PC-9 (cell line): ENCODE measurements around the gene DEFB116. TPM values are rescaled to one million over a fixed set of nuclear protein-coding genes. Genes with fewer than 3 reads are reported as not detected.

Experiments
- BruUV-seq: library from RNA; stranded (reverse); fragments of 400-500 nt; replicated peaks from 2 replicates; lab custom pipeline; 2021; lab: Mats Ljungman, UMichigan
- CTCF ChIA-PET: fragments of 300-600 bp; sonication (Branson Sonifier 250); formaldehyde crosslinking; loops from one replicate; lab custom pipeline; 2022; ENCODE audit warnings: antibody characterized with exemption; lab: Charles Lee
- POLR2A ChIA-PET: fragments of 300-600 bp; sonication (Branson Sonifier 250); formaldehyde crosslinking; loops from one replicate; lab custom pipeline; 2022; ENCODE audit warnings: antibody characterized with exemption; ENCODE audit not compliant: unreplicated experiment; lab: Charles Lee
- DNase-seq, 2 experiments: peaks; one replicate each; pipeline versions ENCODE4 v3.0.0 to v3.0.0-alpha.2; 2015 to 2022; ENCODE audit warnings: mixed read lengths in 1 of 2
- H2AFZ ChIP-seq: fragments of 200-600 bp; sonication (generic); 2 replicates; pipeline ENCODE4 v1.8.1; 2017; ENCODE audit warnings: antibody characterized with exemption
- H3F3A ChIP-seq: fragments of 200-600 bp; sonication (generic); 2 replicates; pipeline ENCODE4 v1.8.1; 2017; ENCODE audit warnings: antibody characterized with exemption, mild to moderate bottlenecking, low read depth; ENCODE audit not compliant: insufficient read depth
- H3K27ac ChIP-seq: fragments of 200-600 bp; sonication (generic); 2 replicates; pipeline ENCODE4 v1.6.1; 2016; ENCODE audit warnings: mixed run types
- H3K27me3 ChIP-seq: fragments of 200-600 bp; sonication (generic); 2 replicates; pipeline ENCODE4 v1.6.1; 2016; ENCODE audit warnings: low read depth, mixed run types; ENCODE audit not compliant: insufficient read depth
- H3K36me3 ChIP-seq: fragments of 200-600 bp; sonication (generic); 2 replicates; pipeline ENCODE4 v1.6.1; 2016; ENCODE audit warnings: low read depth, mixed run types
- H3K4me1 ChIP-seq: fragments of 200-600 bp; sonication (generic); replicated peaks from 2 replicates; pipeline ENCODE4 v1.6.1; 2016; ENCODE audit warnings: mixed run types; ENCODE audit not compliant: insufficient read depth
- H3K4me2 ChIP-seq: fragments of 200-600 bp; sonication (generic); 2 replicates; pipeline ENCODE4 v1.6.1; 2017; ENCODE audit warnings: mixed run types
- H3K4me3 ChIP-seq: fragments of 200-600 bp; sonication (generic); 2 replicates; pipeline ENCODE4 v1.6.1; 2016; ENCODE audit warnings: mixed run types
- H3K79me2 ChIP-seq: fragments of 200-600 bp; sonication (generic); 2 replicates; pipeline ENCODE4 v1.6.1; 2017; ENCODE audit warnings: low read depth, mixed run types
- H3K9me2 ChIP-seq: fragments of 200-600 bp; sonication (generic); 2 replicates; pipeline ENCODE4 v1.8.1; 2017; ENCODE audit warnings: mild to moderate bottlenecking; ENCODE audit not compliant: insufficient read depth
- H3K9me3 ChIP-seq: fragments of 200-600 bp; sonication (generic); 2 replicates; pipeline ENCODE4 v1.8.1; 2016; ENCODE audit warnings: low read depth; ENCODE audit not compliant: insufficient read depth
- H4K20me1 ChIP-seq: fragments of 200-600 bp; sonication (generic); 2 replicates; pipeline ENCODE4 v1.8.1; 2017; ENCODE audit not compliant: insufficient read depth
- EZH2 ChIP-seq: fragments of 200-600 bp; sonication (generic); IDR thresholded peaks from 2 replicates; pipeline ENCODE4 v1.8.0; 2017; ENCODE audit warnings: antibody characterized with exemption, low read depth
- intact Hi-C: fragments of 100-400 bp; cut with micrococcal nuclease; formaldehyde crosslinking; loops from one replicate; pipeline ENCODE4 v1.10.0; 2022; ENCODE audit not compliant: unreplicated experiment
- total RNA-seq: library from RNA; stranded (reverse); gene quantifications from 2 replicates; pipeline ENCODE4 v1.2.3, GENCODE V29; 2021
- TF ChIP-seq, protein P1 (sequence below): fragments of 200-600 bp; sonication (generic); conservative IDR thresholded peaks from 2 replicates; pipeline ENCODE4 v1.6.1; 2017; ENCODE audit warnings: mixed run types, antibody characterized with exemption, mild to moderate bottlenecking, moderate library complexity

DEFB116 gene
- total RNA-seq, 1 experiment from 2014 or later = not detected

DNA sequence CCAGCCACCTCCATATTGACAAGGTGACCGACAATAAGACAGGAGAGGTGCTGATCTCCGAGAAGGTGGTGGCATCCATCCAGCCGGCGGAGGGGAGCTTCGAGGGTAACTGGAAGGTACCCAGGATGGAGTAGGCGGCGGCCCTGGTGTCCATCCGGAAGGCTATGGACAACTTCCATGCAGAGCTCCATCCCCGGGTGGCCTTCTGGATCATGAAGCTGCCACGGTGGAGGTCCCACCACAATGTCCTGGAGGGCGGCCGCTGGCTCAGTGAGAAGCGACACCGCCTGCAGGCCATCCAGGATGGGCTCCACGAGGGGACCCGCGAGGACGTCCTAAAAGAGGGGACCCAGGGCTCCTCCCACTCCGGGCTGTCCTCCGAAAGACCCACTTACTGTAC lies 33.9 kb downstream of the DEFB116 start:
- Histone ChIP-seq H3K27me3 (no peaks in the 10 kb centered on the region), H4K20me1 (no peaks in the 10 kb centered on the region), H3K9me2 (no peaks in the 10 kb centered on the region; the same call in 1 of the 2 replicates), H3K79me2 (no peaks in the 10 kb centered on the region), H2AFZ (no peak overlapping the region), H3K9me3 (peaks cover 6% of the 10 kb centered on the region; the same call in 1 of the 2 replicates), H3F3A (no peaks in the 10 kb centered on the region), H3K4me2 (no peak overlapping the region), H3K36me3 (no peaks in the 10 kb centered on the region), H3K4me3 (no peak overlapping the region), H3K4me1 (no peaks in the 10 kb centered on the region), H3K27ac (no peak overlapping the region)
- no TSS peak for BruUV-seq
- ChIA-PET POLR2A (no interaction called here), CTCF (no interaction called here)
- intact Hi-C loops = no loop called here
- no peak for TF ChIP-seq EZH2
- TF ChIP-seq, protein P1, sequence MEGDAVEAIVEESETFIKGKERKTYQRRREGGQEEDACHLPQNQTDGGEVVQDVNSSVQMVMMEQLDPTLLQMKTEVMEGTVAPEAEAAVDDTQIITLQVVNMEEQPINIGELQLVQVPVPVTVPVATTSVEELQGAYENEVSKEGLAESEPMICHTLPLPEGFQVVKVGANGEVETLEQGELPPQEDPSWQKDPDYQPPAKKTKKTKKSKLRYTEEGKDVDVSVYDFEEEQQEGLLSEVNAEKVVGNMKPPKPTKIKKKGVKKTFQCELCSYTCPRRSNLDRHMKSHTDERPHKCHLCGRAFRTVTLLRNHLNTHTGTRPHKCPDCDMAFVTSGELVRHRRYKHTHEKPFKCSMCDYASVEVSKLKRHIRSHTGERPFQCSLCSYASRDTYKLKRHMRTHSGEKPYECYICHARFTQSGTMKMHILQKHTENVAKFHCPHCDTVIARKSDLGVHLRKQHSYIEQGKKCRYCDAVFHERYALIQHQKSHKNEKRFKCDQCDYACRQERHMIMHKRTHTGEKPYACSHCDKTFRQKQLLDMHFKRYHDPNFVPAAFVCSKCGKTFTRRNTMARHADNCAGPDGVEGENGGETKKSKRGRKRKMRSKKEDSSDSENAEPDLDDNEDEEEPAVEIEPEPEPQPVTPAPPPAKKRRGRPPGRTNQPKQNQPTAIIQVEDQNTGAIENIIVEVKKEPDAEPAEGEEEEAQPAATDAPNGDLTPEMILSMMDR = no peak
- DNase-seq = no peak

DNA sequence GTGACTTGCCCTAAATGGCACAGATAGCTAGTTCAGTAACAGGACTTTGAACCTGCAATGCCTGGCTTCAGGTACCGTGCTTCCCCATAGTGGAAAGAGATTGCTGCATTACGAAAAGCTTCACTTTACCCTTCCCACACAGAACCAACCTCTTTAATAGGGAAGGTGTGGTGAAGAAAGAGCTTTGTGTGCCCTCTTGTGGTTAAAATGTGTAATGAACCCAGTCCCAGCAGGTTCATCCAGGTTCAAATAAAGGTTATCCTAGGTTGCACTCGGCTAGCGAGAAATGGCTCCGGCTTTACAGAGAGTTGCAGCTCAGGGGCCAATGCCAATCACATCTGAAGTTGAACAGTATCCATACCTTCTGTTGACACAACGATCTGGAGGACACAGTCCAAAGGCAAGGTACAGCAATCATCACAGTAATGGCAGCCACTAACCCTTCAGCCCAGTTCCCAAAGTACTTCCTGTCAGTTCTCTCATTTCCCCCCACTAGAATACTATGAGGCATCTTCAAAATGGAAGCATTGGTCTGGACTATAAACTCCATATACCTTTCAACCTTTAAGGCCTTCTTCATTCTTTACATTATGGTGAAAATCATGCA lies 48.0 kb downstream of the DEFB116 start:
- Histone ChIP-seq H3K27me3 (no peaks in the 10 kb centered on the region), H3K4me1 (no peaks in the 10 kb centered on the region), H3K36me3 (no peaks in the 10 kb centered on the region), H4K20me1 (no peaks in the 10 kb centered on the region), H2AFZ (no peak overlapping the region), H3F3A (no peaks in the 10 kb centered on the region), H3K4me3 (no peak overlapping the region), H3K9me3 (no peaks in the 10 kb centered on the region), H3K79me2 (no peaks in the 10 kb centered on the region), H3K4me2 (no peak overlapping the region), H3K27ac (no peak overlapping the region), H3K9me2 (no peaks in the 10 kb centered on the region)
- TF ChIP-seq EZH2 = no peak
- TF ChIP-seq, protein P1 = peak; percentile 73
- peak in 1 of 2 experiments; percentile 9 for DNase-seq
- intact Hi-C loops = loop anchor here (5.0 kb wide), 2 partner anchors 1728 to 1818 kb away; no protein-coding TSS in a partner anchor
- no TSS peak for BruUV-seq
- ChIA-PET POLR2A (no interaction called here), CTCF (no interaction called here)

DNA sequence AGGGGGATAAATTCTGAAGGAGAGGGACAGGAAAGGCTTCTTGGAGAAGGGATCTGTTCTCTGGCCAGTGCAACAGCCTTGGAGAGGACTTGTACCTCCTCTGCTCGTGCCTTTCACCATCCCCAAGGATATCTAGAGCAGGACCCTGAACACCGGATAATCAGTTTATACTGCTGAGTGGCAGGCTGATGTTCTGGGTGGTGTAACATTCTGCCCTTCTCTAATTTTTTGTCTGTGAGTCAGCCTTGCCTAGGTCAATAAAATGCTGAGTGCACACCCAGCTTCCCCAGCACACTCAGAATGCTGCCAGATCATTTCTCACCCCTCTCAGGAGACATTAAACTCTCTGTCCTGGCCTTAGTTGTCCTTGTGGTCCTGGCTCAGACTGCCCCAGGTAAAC lies 51.0 kb downstream of the DEFB116 start, which contains the start of gene DEFB115:
TSS of gene DEFB115 (plus strand) at position 301 of the 400 bp plus-strand sequence. CDS start at position 301, 0 bp downstream.
- Histone ChIP-seq H3K79me2 (no peaks in the 10 kb centered on the region), H3K9me2 (no peaks in the 10 kb centered on the region), H3K9me3 (no peaks in the 10 kb centered on the region), H3K4me3 (no peak within 1 kb of the TSS), H3K4me2 (no peak within 1 kb of the TSS), H2AFZ (no peak within 1 kb of the TSS), H3K4me1 (no peaks in the 10 kb centered on the region), H3K36me3 (no peaks in the 10 kb centered on the region), H3K27me3 (no peaks in the 10 kb centered on the region), H4K20me1 (no peaks in the 10 kb centered on the region), H3K27ac (no peak within 1 kb of the TSS), H3F3A (no peaks in the 10 kb centered on the region)
- intact Hi-C loops = no loop called here
- POLR2A ChIA-PET = no interaction called here
- no peak for TF ChIP-seq EZH2
- TF ChIP-seq, protein P1 = no peak
- no TSS peak for BruUV-seq
- DNase-seq = no peak
- CTCF ChIA-PET = no interaction called here
